Progenitor cell of endocrine pancreas (in vitro differentiated cells): ENCODE results near the gene C2orf42. TPM values are rescaled to one million over a fixed set of nuclear protein-coding genes. Genes with fewer than 3 reads are reported as not detected.
"Not testable (repeated sequence)": the region's sequence is repeated elsewhere in the genome, so short reads cannot be mapped to it uniquely, and the experiment has no call there.

ENCODE experiments used
- DNase-seq: peaks from one replicate; pipeline ENCODE4 v3.0.0; 2021; ENCODE audit warnings: low spot score; ENCODE audit not compliant: unreplicated experiment
- H3K27ac Mint-ChIP-seq: 2 replicates; pipeline ENCODE4 v1.8.0; 2021; ENCODE audit warnings: mild to moderate bottlenecking, moderate library complexity, mixed read lengths
- H3K27me3 Mint-ChIP-seq: 2 replicates; pipeline ENCODE4 v1.8.0; 2021; ENCODE audit warnings: mixed read lengths
- H3K36me3 Mint-ChIP-seq: 2 replicates; pipeline ENCODE4 v1.8.0; 2022; ENCODE audit warnings: mixed read lengths; ENCODE audit not compliant: insufficient read depth
- H3K4me1 Mint-ChIP-seq: 2 replicates; pipeline ENCODE4 v1.8.0; 2021; ENCODE audit warnings: low read depth, mixed read lengths
- H3K4me3 Mint-ChIP-seq: 2 replicates; pipeline ENCODE4 v1.8.0; 2021; ENCODE audit warnings: low read depth, mild to moderate bottlenecking, moderate library complexity, mixed read lengths
- H3K9me3 Mint-ChIP-seq: 2 replicates; pipeline ENCODE4 v1.8.0; 2021; ENCODE audit warnings: low read depth, mixed read lengths
- CTCF ChIP-seq: fragments of 200-600 bp; sonication (generic); IDR thresholded peaks from one replicate; pipeline ENCODE4 v1.5.0; 2021; ENCODE audit warnings: antibody characterized with exemption, mild to moderate bottlenecking; ENCODE audit not compliant: unreplicated experiment
- total RNA-seq: library from RNA; stranded (reverse); gene quantifications from 2 replicates; pipeline ENCODE4 v1.2.1, GENCODE V29; 2021

Gene C2orf42
- total RNA-seq, 1 donor from 2014 or later = 28.0 TPM

DNA sequence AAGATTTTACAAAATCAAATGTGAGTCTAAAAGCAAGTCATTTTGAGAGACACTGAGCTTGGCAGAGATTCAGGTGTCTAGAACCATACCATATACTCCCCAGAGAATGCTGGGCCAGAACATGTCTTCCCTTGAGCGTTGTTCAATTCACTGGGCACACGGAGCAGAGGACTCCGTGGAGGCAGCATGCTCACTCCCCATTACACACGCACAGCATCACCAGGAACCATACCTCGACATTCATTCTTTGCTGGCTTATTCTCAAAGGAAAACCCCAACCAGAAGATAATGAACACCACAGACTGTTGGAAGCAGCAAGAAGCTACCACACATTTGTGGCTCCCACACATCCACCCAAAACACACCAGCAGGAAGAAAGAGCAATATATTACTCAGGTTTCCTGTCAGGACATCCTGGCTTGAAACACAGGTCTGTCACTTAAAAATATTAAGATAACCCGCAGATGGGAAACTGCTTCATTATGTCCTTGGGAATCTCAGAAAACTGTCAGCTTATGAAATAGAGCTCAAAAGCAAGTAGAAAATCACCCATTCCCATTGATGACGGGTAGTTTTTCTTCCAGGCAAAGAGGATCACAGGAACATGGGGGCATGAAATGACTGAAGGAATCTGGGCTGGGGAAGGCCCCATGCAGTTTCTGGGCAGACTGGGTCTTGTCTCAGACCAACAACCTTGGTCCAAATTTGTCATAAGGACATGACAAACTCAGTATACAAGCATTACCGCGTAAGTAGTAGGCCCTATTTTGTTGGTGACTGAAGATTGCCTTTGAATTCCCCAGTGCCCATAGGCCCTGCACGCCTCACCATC is 57.1 kb downstream of the C2orf42 start:
- Mint-ChIP-seq H3K36me3 (no peaks in the 10 kb centered on the region), H3K27me3 (no peaks in the 10 kb centered on the region), H3K4me3 (no peak overlapping the region), H3K27ac (peak overlapping the region; percentile 87), H3K4me1 (peaks cover 38% of the 10 kb centered on the region), H3K9me3 (peaks cover 4% of the 10 kb centered on the region)
- no peak for TF ChIP-seq CTCF
- no peak for DNase-seq

DNA sequence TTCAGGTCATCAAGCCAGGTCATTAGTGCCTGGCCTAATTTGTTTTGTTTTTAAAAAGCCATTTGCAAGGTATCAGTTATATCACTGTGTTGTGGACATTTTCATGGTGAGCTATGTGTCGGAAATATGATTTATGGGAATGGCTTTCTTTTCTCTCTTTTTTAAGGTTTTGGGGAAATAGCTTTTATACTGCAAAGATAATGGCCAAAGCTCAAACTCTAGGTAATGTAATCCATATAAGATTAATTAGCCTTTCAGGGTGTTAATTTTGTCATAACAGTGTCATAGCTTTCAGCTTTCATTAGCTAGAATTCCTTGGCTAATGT is 57.7 kb downstream of the C2orf42 start:
- Mint-ChIP-seq H3K4me1 (peaks cover 41% of the 10 kb centered on the region), H3K27me3 (no peaks in the 10 kb centered on the region), H3K27ac (peak overlapping the region; percentile 87), H3K4me3 (peak overlapping the region; percentile 49), H3K36me3 (no peaks in the 10 kb centered on the region), H3K9me3 (peaks cover 4% of the 10 kb centered on the region)
- no peak for TF ChIP-seq CTCF
- no peak for DNase-seq

DNA sequence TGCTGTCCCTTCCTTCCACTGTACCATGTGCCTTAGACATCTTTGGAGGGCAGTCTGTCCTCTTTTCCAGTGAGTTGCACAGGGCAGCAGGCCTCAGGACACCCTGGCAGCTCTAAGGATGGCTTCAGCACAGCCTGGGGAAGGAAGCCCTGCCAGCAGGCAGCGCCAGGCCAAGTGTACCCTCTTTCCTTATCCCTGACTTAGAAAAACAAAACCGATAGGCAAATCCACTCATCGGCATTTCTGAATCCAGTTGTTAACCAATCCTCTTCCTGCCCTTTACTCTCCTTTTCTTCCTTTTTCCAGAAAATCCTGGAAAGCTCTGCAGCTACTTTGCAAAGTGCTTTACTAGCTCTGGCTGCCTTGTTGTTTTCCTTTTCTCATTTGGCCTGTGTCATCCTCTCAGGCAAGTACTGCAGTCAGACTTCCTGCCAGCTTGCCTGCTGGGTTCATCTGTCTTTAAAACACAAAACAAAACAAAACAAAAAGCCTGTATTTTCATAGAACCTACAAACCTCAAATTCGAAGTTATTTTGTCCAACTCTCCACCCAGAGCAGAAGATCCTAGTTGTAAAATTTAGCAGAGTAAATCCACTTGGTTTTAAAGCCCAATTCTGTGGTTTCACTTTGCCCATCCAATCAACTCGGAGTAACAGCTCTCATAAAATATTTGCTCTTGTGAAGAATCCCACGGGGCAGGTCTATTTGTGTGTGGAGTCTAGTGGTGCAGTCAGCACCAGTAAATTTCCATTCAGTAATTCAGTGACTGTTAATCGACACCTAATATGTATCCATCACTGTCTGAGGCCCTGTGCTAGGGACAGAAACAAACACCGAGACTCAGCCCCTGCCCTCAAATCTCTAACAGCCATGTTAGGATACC is 58.3 kb downstream of the C2orf42 start:
- H3K4me3 Mint-ChIP-seq = peak overlapping the region; percentile 49
- DNase-seq = no peak
- H3K4me1 Mint-ChIP-seq = peaks cover 44% of the 10 kb centered on the region
- H3K36me3 Mint-ChIP-seq = no peaks in the 10 kb centered on the region
- no peaks in the 10 kb centered on the region for H3K27me3 Mint-ChIP-seq
- no peak for TF ChIP-seq CTCF
- H3K27ac Mint-ChIP-seq = peak overlapping the region; percentile 87
- H3K9me3 Mint-ChIP-seq = peaks cover under 1% of the 10 kb centered on the region

DNA sequence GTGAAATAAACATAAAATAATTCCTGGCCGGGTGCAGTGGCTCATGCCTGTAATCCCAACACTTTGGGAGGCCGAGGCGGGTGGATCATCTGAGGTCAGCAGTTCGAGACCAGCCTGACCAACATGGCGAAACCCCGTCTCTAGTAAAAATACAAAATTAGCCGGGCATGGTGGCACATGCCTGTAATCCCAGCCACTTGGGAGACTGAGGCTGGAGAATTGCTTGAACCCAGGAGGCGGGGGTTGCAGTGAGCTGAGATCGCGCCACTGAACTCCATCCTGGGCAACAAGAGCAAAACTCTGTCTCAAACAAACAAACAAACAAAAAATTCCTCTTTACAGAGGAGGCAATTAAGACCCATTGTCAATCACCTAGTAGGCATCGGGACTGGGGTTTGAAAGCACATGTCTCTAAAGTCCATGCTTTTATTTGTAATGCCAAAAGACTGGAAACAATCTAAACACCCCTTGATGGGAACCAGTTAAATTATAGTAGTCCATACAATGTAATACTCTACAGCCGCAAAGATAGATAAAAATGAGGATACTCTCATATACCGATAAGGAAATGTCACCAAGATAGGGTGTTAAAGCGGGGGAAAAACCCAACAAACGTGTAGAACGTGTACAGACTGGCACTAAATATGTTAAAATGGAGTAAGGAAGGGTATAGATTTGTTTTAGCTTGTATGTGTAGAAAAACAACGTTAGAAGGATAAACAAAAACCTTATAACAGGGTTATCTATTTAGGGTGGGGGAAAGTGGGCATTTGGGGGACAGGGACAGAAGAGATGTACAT is 59.3 kb downstream of the C2orf42 start:
- H3K27me3 Mint-ChIP-seq = not testable (repeated sequence)

DNA sequence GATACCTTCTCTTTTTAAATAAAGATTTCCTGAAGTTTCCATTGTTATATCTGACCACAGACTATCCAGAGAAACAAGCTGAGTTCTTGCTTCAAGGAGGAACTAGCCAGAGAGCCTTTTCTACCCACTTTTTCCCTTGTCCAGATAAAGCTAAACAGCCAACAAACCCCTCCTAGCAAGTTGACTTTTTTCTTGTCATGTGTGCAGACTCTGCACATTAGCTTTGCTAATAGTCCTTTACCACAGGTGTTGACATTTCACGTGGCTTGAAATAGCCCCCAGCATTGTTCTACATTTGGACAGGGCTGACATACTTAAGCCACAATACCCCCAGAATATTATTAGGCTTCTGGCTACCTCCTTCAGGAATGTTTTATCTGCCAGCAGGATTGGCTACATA is 62.8 kb downstream of the C2orf42 start:
- no peaks in the 10 kb centered on the region for H3K9me3 Mint-ChIP-seq
- H3K27ac Mint-ChIP-seq = peak overlapping the region; percentile 88
- TF ChIP-seq CTCF = no peak
- H3K36me3 Mint-ChIP-seq = no peaks in the 10 kb centered on the region
- H3K4me3 Mint-ChIP-seq = no peak overlapping the region
- DNase-seq = no peak
- H3K27me3 Mint-ChIP-seq = no peaks in the 10 kb centered on the region
- peaks cover 35% of the 10 kb centered on the region for H3K4me1 Mint-ChIP-seq

More for the DNA sequence above, 59.3 kb downstream of the C2orf42 start:
- not testable (repeated sequence) for H3K9me3 Mint-ChIP-seq, DNase-seq, H3K4me3 Mint-ChIP-seq, H3K36me3 Mint-ChIP-seq
- Mint-ChIP-seq H3K27ac (peak overlapping the region; percentile 81), H3K4me1 (peaks cover 44% of the 10 kb centered on the region)
